ENCODE data around the gene PROZ. TPM values are rescaled to one million over a fixed set of nuclear protein-coding genes. Genes with fewer than 3 reads are reported as not detected.

Gene PROZ
- total and polyA plus RNA-seq, 2 donors (not counting 1 experiment from before 2014, with no cell fraction given): not detected

DNA sequence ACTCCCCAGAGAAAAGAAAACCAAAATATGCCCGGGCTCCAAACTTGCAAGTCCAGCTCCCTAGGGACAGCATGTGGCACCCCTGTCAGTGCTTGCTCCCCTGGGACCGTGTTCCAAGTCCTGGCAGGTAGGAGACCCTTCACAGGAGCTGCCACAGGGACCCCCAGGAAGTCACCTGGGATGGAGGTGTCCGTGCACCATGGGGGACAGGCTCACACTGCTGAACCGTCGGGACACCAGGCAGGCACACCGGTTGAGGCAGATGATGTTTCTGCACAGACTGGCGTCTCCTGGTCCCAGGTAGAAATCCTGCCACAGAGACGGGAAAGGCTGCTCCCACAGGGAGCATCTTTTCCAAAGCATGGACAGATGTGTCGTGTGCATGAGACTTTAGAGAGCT lies 11.7 kb upstream of the PROZ start:
- intact Hi-C loops (cut with micrococcal nuclease): no loop called here
- Histone ChIP-seq H2AFZ (ENCODE audit: insufficient read depth, low read depth, low read length, poor library complexity, severe bottlenecking) (no peak overlapping the region), H3K79me2 (ENCODE audit: control insufficient read depth, insufficient read depth, low read length) (no peaks in the 10 kb centered on the region), H3K4me1 (ENCODE audit: control insufficient read depth in 2 of 2, insufficient read depth in 2 of 2, low read length in 2 of 2) (peaks cover under 1 to 3% of the 10 kb centered on the region in 2 donors), H3K9ac (ENCODE audit: low read length) (no peak overlapping the region), H3K36me3 (replicated peaks in 1 of 2; ENCODE audit: control extremely low read depth in 1 of 2, control insufficient read depth in 1 of 2, extremely low read depth in 1 of 2, insufficient read depth in 2 of 2, low read length in 1 of 2) (no peaks in the 10 kb centered on the region), H3K27me3 (replicated peaks in 1 of 4; ENCODE audit: control extremely low read depth in 1 of 4, control insufficient read depth in 3 of 4, insufficient read depth in 4 of 4, low read length in 3 of 4) (peaks cover 0 to 23% (median 5%) of the 10 kb centered on the region in 4 experiments), H3K27ac (ENCODE audit: low read length in 2 of 2) (no peak overlapping the region), H3K9me3 (ENCODE audit: control extremely low read depth in 1 of 3, control insufficient read depth in 2 of 3, insufficient read depth in 1 of 3, low read length in 2 of 3) (peaks cover 0 to 11% (median 0%) of the 10 kb centered on the region in 3 donors), H4K20me1 (ENCODE audit: control insufficient read depth, insufficient read depth, low read length, poor library complexity, severe bottlenecking) (no peaks in the 10 kb centered on the region), H3K4me3 (ENCODE audit: control extremely low read depth in 1 of 5, extremely low read depth in 1 of 5, insufficient read depth in 1 of 5, low read depth in 2 of 5, low read length in 4 of 5) (no peak overlapping the region), H3K4me2 (replicated peaks; ENCODE audit: low read depth, low read length, poor library complexity, severe bottlenecking) (no peak overlapping the region)
- H3K27me3 Mint-ChIP-seq: peaks cover 22% of the 10 kb centered on the region
- H3K4me3 Mint-ChIP-seq: no peak overlapping the region
- POLR2A ChIA-PET: no interaction called here
- 78% methylated on average over 9 of the region's 9 CpGs for WGBS (ENCODE audit: insufficient coverage)
- CTCF ChIA-PET: no interaction called here
- ATAC-seq (ENCODE audit: low read depth): no peak
- no peak for DNase-seq
- no peak overlapping the region for H3K27ac Mint-ChIP-seq
- no peak for TF ChIP-seq CTCF (IDR thresholded peaks at IDR 0.05)
- TF ChIP-seq EZH2 (IDR thresholded peaks at IDR 0.05; ENCODE audit: borderline replicate concordance, insufficient read depth, low read depth, low read length, poor library complexity, severe bottlenecking): no peak
- H3K9me3 Mint-ChIP-seq (ENCODE audit: insufficient read depth): no peaks in the 10 kb centered on the region
- no peaks in the 10 kb centered on the region for H3K4me1 Mint-ChIP-seq

DNA sequence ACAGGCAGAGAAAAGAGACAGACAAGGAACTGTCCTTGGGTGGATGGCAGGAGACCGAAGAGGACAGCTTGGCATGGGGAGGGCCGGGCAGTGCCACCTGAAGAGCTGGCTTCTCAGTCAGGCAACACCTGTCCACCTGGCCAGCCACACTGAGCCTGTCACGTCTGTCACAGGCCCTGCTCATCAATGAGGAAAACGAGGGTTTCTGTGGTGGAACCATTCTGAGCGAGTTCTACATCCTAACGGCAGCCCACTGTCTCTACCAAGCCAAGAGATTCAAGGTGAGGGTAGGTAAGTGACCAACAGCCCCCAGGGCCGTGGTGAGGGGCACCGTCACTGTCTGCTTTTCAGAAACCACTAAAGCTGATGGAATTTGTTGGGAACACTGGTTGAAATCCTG lies 11.2 kb upstream of the PROZ start:
- Histone ChIP-seq H3K9ac (ENCODE audit: low read length) (no peak overlapping the region), H3K79me2 (ENCODE audit: control insufficient read depth, insufficient read depth, low read length) (no peaks in the 10 kb centered on the region), H3K9me3 (ENCODE audit: control extremely low read depth in 1 of 3, control insufficient read depth in 2 of 3, insufficient read depth in 1 of 3, low read length in 2 of 3) (peaks cover 0 to 14% (median 0%) of the 10 kb centered on the region in 3 donors), H2AFZ (ENCODE audit: insufficient read depth, low read depth, low read length, poor library complexity, severe bottlenecking) (no peak overlapping the region), H3K27me3 (replicated peaks in 1 of 4; ENCODE audit: control extremely low read depth in 1 of 4, control insufficient read depth in 3 of 4, insufficient read depth in 4 of 4, low read length in 3 of 4) (peaks cover 0 to 28% (median 8%) of the 10 kb centered on the region in 4 experiments), H3K36me3 (replicated peaks in 1 of 2; ENCODE audit: control extremely low read depth in 1 of 2, control insufficient read depth in 1 of 2, extremely low read depth in 1 of 2, insufficient read depth in 2 of 2, low read length in 1 of 2) (no peaks in the 10 kb centered on the region), H3K4me1 (ENCODE audit: control insufficient read depth in 2 of 2, insufficient read depth in 2 of 2, low read length in 2 of 2) (peaks cover 5 to 8% of the 10 kb centered on the region in 2 donors), H3K4me3 (ENCODE audit: control extremely low read depth in 1 of 5, extremely low read depth in 1 of 5, insufficient read depth in 1 of 5, low read depth in 2 of 5, low read length in 4 of 5) (no peak overlapping the region), H4K20me1 (ENCODE audit: control insufficient read depth, insufficient read depth, low read length, poor library complexity, severe bottlenecking) (no peaks in the 10 kb centered on the region), H3K27ac (ENCODE audit: low read length in 2 of 2) (no peak overlapping the region), H3K4me2 (replicated peaks; ENCODE audit: low read depth, low read length, poor library complexity, severe bottlenecking) (no peak overlapping the region)
- ATAC-seq (ENCODE audit: low read depth) (no peak), DNase-seq (no peak)
- POLR2A ChIA-PET: no interaction called here
- WGBS (ENCODE audit: insufficient coverage): 83% methylated on average over 4 of the region's 8 CpGs
- Mint-ChIP-seq H3K4me1 (peaks cover 2% of the 10 kb centered on the region), H3K27ac (no peak overlapping the region), H3K9me3 (ENCODE audit: insufficient read depth) (no peaks in the 10 kb centered on the region), H3K27me3 (peaks cover 22% of the 10 kb centered on the region), H3K4me3 (no peak overlapping the region)
- TF ChIP-seq CTCF (IDR thresholded peaks at IDR 0.05): no peak
- no peak for TF ChIP-seq EZH2 (IDR thresholded peaks at IDR 0.05; ENCODE audit: borderline replicate concordance, insufficient read depth, low read depth, low read length, poor library complexity, severe bottlenecking)
- CTCF ChIA-PET: no interaction called here
- intact Hi-C loops (cut with micrococcal nuclease): no loop called here
